Mesenchymal stem cell (in vitro differentiated cells and primary cell): ENCODE measurements around the gene CCDC13.
"Not testable (repeated sequence)": the region's sequence is repeated elsewhere in the genome, so short reads cannot be mapped to it uniquely, and the experiment has no call there.

ENCODE experiments used
- DNase-seq: peaks from one replicate; pipeline ENCODE4 v3.0.0-alpha.2; 2013
- H2AFZ ChIP-seq: one replicate; pipeline ENCODE4 v1.6.1; 2013; ENCODE audit warnings: low read depth, mild to moderate bottlenecking, control low read depth, inconsistent platforms, low read length, moderate library complexity
- H2AK5ac ChIP-seq: 2 replicates; pipeline ENCODE4 v1.6.1; 2013; ENCODE audit warnings: low read length, moderate library complexity, mild to moderate bottlenecking, inconsistent platforms; ENCODE audit not compliant: severe bottlenecking
- H2BK120ac ChIP-seq: one replicate; pipeline ENCODE4 v1.6.1; 2013; ENCODE audit warnings: low read depth, mild to moderate bottlenecking, inconsistent platforms, low read length, moderate library complexity
- H2BK12ac ChIP-seq, 2 experiments: one replicate each; pipeline ENCODE4 v1.6.1; 2013; ENCODE audit warnings: inconsistent platforms in 2 of 2, low read length in 2 of 2, mild to moderate bottlenecking in 2 of 2, moderate library complexity in 2 of 2, control low read depth in 1 of 2
- H2BK15ac ChIP-seq: one replicate; pipeline ENCODE4 v1.6.1; 2013; ENCODE audit warnings: mild to moderate bottlenecking, low read depth, inconsistent platforms; ENCODE audit not compliant: poor library complexity, severe bottlenecking
- H2BK5ac ChIP-seq: 2 replicates; pipeline ENCODE4 v1.6.1; 2013; ENCODE audit warnings: low read depth, mild to moderate bottlenecking, low read length, control low read depth, inconsistent platforms; ENCODE audit not compliant: poor library complexity, severe bottlenecking
- H3K14ac ChIP-seq, 2 experiments: one replicate each; pipeline ENCODE4 v1.6.1; 2013; ENCODE audit warnings: inconsistent platforms in 2 of 2, low read length in 2 of 2, control low read depth in 1 of 2, mild to moderate bottlenecking in 1 of 2, moderate library complexity in 1 of 2
- H3K18ac ChIP-seq, 2 experiments: one replicate each; pipeline ENCODE4 v1.6.1; 2013; ENCODE audit warnings: inconsistent platforms in 2 of 2, low read length in 2 of 2, control low read depth in 1 of 2, low read depth in 1 of 2, mild to moderate bottlenecking in 1 of 2
- H3K23ac ChIP-seq, 2 experiments: one replicate each; pipeline ENCODE4 v1.6.1; 2013; ENCODE audit warnings: inconsistent platforms in 2 of 2, low read length in 2 of 2, mild to moderate bottlenecking in 2 of 2, moderate library complexity in 2 of 2, control low read depth in 1 of 2
- H3K27ac ChIP-seq: 2 replicates; pipeline ENCODE4 v1.5.1; 2013; ENCODE audit warnings: mild to moderate bottlenecking, moderate library complexity, low read length, control low read depth, inconsistent platforms; ENCODE audit not compliant: poor library complexity, severe bottlenecking
- H3K27me3 ChIP-seq, 2 experiments: 2 replicates each; pipeline versions ENCODE4 v1.6.1 to v1.7.0; 2013; ENCODE audit warnings: low read length in 2 of 2, mild to moderate bottlenecking in 2 of 2, moderate library complexity in 2 of 2, control low read depth in 1 of 2, inconsistent platforms in 1 of 2; ENCODE audit not compliant: control insufficient read depth in 1 of 2, insufficient read depth in 1 of 2
- H3K36me3 ChIP-seq, 2 experiments: 2 replicates each; pipeline versions ENCODE4 v1.6.1 to v1.7.0; 2013; ENCODE audit warnings: low read length in 2 of 2, control low read depth in 1 of 2, inconsistent platforms in 1 of 2, low read depth in 1 of 2, mild to moderate bottlenecking in 1 of 2; ENCODE audit not compliant: insufficient read depth in 2 of 2, control insufficient read depth in 1 of 2
- H3K4ac ChIP-seq, 2 experiments: one replicate each; pipeline ENCODE4 v1.6.1; 2013; ENCODE audit warnings: inconsistent platforms in 2 of 2, low read length in 2 of 2, mild to moderate bottlenecking in 2 of 2, moderate library complexity in 2 of 2, control low read depth in 1 of 2, low read depth in 1 of 2
- H3K4me1 ChIP-seq: 2 replicates; pipeline ENCODE4 v1.6.1; 2013; ENCODE audit warnings: low read depth, low read length, control low read depth; ENCODE audit not compliant: control insufficient read depth, insufficient read depth
- H3K4me2 ChIP-seq: 2 replicates; pipeline ENCODE4 v1.6.1; 2013; ENCODE audit warnings: low read length, mild to moderate bottlenecking, inconsistent platforms; ENCODE audit not compliant: poor library complexity, severe bottlenecking
- H3K4me3 ChIP-seq, 2 experiments: 2 replicates each; pipeline versions ENCODE4 v1.5.1 to v1.7.0; 2013; ENCODE audit warnings: low read length in 2 of 2, mild to moderate bottlenecking in 2 of 2, control low read depth in 1 of 2, low read depth in 1 of 2; ENCODE audit not compliant: insufficient read depth in 1 of 2
- H3K79me1 ChIP-seq: replicated peaks from 2 replicates; pipeline ENCODE4 v1.6.1; 2013; ENCODE audit warnings: mild to moderate bottlenecking, control low read depth, low read length, inconsistent platforms; ENCODE audit not compliant: poor library complexity, severe bottlenecking
- H3K9ac ChIP-seq: 2 replicates; pipeline ENCODE4 v1.7.0; 2013; ENCODE audit warnings: mild to moderate bottlenecking, low read length, moderate library complexity
- H3K9me3 ChIP-seq: 2 replicates; pipeline ENCODE4 v1.7.0; 2013; ENCODE audit warnings: mild to moderate bottlenecking, low read length; ENCODE audit not compliant: control insufficient read depth
- H4K8ac ChIP-seq: one replicate; pipeline ENCODE4 v1.6.1; 2013; ENCODE audit warnings: inconsistent platforms, mild to moderate bottlenecking, low read length, moderate library complexity
- H4K91ac ChIP-seq: one replicate; pipeline ENCODE4 v1.6.1; 2013; ENCODE audit warnings: mild to moderate bottlenecking, low read length, inconsistent platforms
- WGBS: methylation state at CpG from one replicate; pipeline ENCODE4 v1.1.7; 2013; ENCODE audit warnings: mixed read lengths; 5-methylcytosine and 5-hydroxymethylcytosine counted together

CCDC13 gene

GRCh38 chr3:42810706-42811105 is 37.7 kb upstream of the CCDC13 start:
- not testable (repeated sequence) for H3K36me3 ChIP-seq, H4K8ac ChIP-seq, H2BK5ac ChIP-seq, H3K9ac ChIP-seq, H3K79me1 ChIP-seq, H3K23ac ChIP-seq, DNase-seq, H3K4me2 ChIP-seq, H2BK12ac ChIP-seq, H4K91ac ChIP-seq, H3K27ac ChIP-seq, H2BK15ac ChIP-seq, H2AFZ ChIP-seq, H3K18ac ChIP-seq, H3K4me1 ChIP-seq, H3K4ac ChIP-seq, H3K9me3 ChIP-seq, H2BK120ac ChIP-seq, H3K14ac ChIP-seq, H3K4me3 ChIP-seq, H2AK5ac ChIP-seq
- H3K27me3 ChIP-seq, result peaks cover 0 to 14% of the 10 kb centered on the region in 2 experiments
- WGBS, result 95% methylated on average over 10 of the region's 10 CpGs

- peaks cover 0 to 12% of the 10 kb centered on the region in 2 experiments for H3K27me3 ChIP-seq
- 90% methylated on average over 5 of the region's 5 CpGs for WGBS
- H3K14ac ChIP-seq, result no peak within 1 kb of the TSS
These were observed 36.1 kb upstream of the CCDC13 start, which contains the start of gene ACKR2 for GRCh38 chr3:42809202-42809601. ACKR2 (plus strand) TSS chr3:42809445; CDS start chr3:42864503, 55,058 bp downstream.

GRCh38 chr3:42807929-42808328 is 34.9 kb upstream of the CCDC13 start:
- no peak overlapping the region for H2BK5ac ChIP-seq
- H2BK15ac ChIP-seq, result no peak overlapping the region
- no peak overlapping the region for H4K91ac ChIP-seq
- no peak overlapping the region for H2BK12ac ChIP-seq
- H4K8ac ChIP-seq, result no peak overlapping the region
- H3K9me3 ChIP-seq, result no peaks in the 10 kb centered on the region
- no peaks in the 10 kb centered on the region for H3K36me3 ChIP-seq
- H3K4me1 ChIP-seq, result peaks cover 5% of the 10 kb centered on the region
- no peak overlapping the region for H3K18ac ChIP-seq
- no peak overlapping the region for H3K4me2 ChIP-seq
- no peak overlapping the region for H3K23ac ChIP-seq
- H3K14ac ChIP-seq, result no peak overlapping the region
- 76% methylated on average over 2 of the region's 4 CpGs for WGBS
- H3K4me3 ChIP-seq, result no peak overlapping the region
- H3K27me3 ChIP-seq, result peaks cover 0 to 12% of the 10 kb centered on the region in 2 experiments
- H2AK5ac ChIP-seq, result no peak overlapping the region
- H3K9ac ChIP-seq, result no peak overlapping the region
- H2BK120ac ChIP-seq, result no peak overlapping the region
- no peak overlapping the region for H2AFZ ChIP-seq
- no peaks in the 10 kb centered on the region for H3K79me1 ChIP-seq
- no peak overlapping the region for H3K4ac ChIP-seq
- DNase-seq, result no peak
- H3K27ac ChIP-seq, result no peak overlapping the region

More at GRCh38 chr3:42809202-42809601, 36.1 kb upstream of the CCDC13 start, which contains the start of gene ACKR2:
- Histone ChIP-seq H4K91ac (no peak within 1 kb of the TSS), H2BK5ac (no peak within 1 kb of the TSS), H2AK5ac (no peak within 1 kb of the TSS), H2BK120ac (no peak within 1 kb of the TSS), H3K36me3 (no peaks in the 10 kb centered on the region), H3K4me3 (no peak within 1 kb of the TSS), H4K8ac (no peak within 1 kb of the TSS), H3K9ac (no peak within 1 kb of the TSS), H2BK12ac (no peak within 1 kb of the TSS), H2BK15ac (no peak within 1 kb of the TSS), H3K27ac (no peak within 1 kb of the TSS), H2AFZ (no peak within 1 kb of the TSS), H3K23ac (no peak within 1 kb of the TSS), H3K9me3 (no peaks in the 10 kb centered on the region), H3K18ac (no peak within 1 kb of the TSS), H3K4ac (no peak within 1 kb of the TSS), H3K4me1 (peaks cover 5% of the 10 kb centered on the region), H3K79me1 (no peaks in the 10 kb centered on the region), H3K4me2 (no peak within 1 kb of the TSS)
- DNase-seq, result no peak

- Histone ChIP-seq H3K4me2 (peak overlapping the region; percentile 99), H2AK5ac (no peak overlapping the region), H2BK5ac (no peak overlapping the region), H3K4me1 (peaks cover 5% of the 10 kb centered on the region), H4K8ac (no peak overlapping the region), H3K9me3 (no peaks in the 10 kb centered on the region), H2AFZ (no peak overlapping the region), H2BK12ac (no peak overlapping the region), H3K9ac (peak overlapping the region; percentile 98), H2BK120ac (no peak overlapping the region), H4K91ac (no peak overlapping the region), H3K18ac (no peak overlapping the region), H3K23ac (peak overlapping the region in 1 of 2 experiments; percentile 9), H3K4me3 (peak overlapping the region; percentile 28 to 98), H3K4ac (no peak overlapping the region), H3K14ac (no peak overlapping the region), H3K27ac (no peak overlapping the region), H3K79me1 (peaks cover 5% of the 10 kb centered on the region), H2BK15ac (peak overlapping the region; percentile 57), H3K36me3 (peaks cover 0 to 11% of the 10 kb centered on the region in 2 experiments), H3K27me3 (peaks cover 0 to 12% of the 10 kb centered on the region in 2 experiments)
- DNase-seq, result peak; percentile 34
- WGBS, result 24% methylated on average over 23 of the region's 23 CpGs
These were observed 32.2 kb upstream of the CCDC13 start for GRCh38 chr3:42805141-42805821.
